ENCODE measurements around the gene P4HB. TPM values are rescaled to one million over a fixed set of nuclear protein-coding genes. Genes with fewer than 3 reads are reported as not detected.

P4HB gene
- polyA plus RNA-seq (2012; rRNA removed) = 112 and 165 TPM in 2 replicates
- 240 and 314 TPM in 2 replicates for polyA plus RNA-seq (2012; cell fraction: cytosol; rRNA removed)
- 212 and 321 TPM in 2 replicates for polyA plus RNA-seq (2012; cell fraction: nucleus; rRNA removed)

DNA sequence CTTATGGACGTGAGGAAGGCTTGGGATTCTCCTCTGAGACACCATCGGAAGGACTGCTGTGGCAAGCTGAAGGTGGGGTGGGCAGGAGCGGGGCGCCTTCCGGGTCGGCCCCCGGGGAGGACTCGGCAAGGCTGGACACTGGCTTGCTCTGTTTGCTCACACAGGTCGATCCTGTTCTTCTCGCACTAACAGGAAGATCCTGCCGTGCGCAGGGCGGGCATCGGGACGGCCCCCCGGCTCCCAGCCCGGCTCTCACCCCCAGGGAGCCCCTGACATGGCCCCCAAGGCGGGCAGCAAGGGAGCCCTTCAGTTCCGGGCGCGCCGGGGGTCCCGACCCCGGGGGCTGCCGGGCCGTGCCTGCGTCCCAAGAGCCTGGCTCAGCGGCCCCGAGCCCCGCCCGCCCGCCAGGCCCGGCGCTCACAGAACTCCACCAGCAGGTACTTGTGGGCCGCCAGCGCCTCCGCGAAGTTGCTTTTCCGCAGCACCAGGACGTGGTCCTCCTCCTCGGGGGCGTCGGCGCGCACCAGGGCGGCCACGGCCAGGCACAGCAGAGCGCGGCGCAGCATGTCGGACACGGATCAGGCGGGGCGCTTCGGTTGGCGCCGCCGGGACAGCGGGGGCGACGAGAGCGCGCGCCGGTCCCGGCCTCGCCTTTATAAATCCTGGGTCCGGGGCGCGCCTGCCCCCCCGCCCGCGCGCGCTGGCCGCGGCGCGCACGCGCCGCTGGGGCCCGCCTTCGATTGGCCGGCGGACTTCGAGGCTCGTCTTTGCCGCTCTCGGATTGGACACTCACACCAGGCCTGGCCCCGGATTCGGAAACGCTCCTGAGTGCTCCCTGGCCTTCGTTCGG lies at the start of gene P4HB:
P4HB (minus strand) TSS at position 630 of the 850 bp plus-strand sequence; CDS start at position 566, 64 bp downstream.
- peaks cover 20% of the 10 kb centered on the region for H3F3A ChIP-seq (replicated peaks; ENCODE audit: insufficient read depth)
- peaks cover 31 to 62% of the 10 kb centered on the region in 2 experiments for H3K36me3 ChIP-seq (replicated peaks in 1 of 2; ENCODE audit: control insufficient read depth in 1 of 2, insufficient read depth in 2 of 2, low read length in 1 of 2)
- no peaks in the 10 kb centered on the region for H3K9me2 ChIP-seq
- DNase-seq = peak; percentile 100
- TF ChIP-seq CHD2 (IDR thresholded peaks at IDR 0.05; ENCODE audit: low read length, partially characterized antibody) = no peak
- no peak for TF ChIP-seq FOXM1 (IDR thresholded peaks at IDR 0.05; ENCODE audit: low read depth)
- no peak for TF ChIP-seq NFIC (IDR thresholded peaks at IDR 0.05; ENCODE audit: borderline replicate concordance)
- no peak for TF ChIP-seq ZBTB33 (IDR thresholded peaks at IDR 0.05; ENCODE audit: borderline replicate concordance, low read depth)
- no peak for TF ChIP-seq MAX (IDR thresholded peaks at IDR 0.05; ENCODE audit: low read depth)
- no peak for TF ChIP-seq MEF2A (IDR thresholded peaks at IDR 0.05; ENCODE audit: borderline replicate concordance, low read depth)
- TF ChIP-seq SIN3A (IDR thresholded peaks at IDR 0.05; ENCODE audit: borderline replicate concordance, low read depth, low read length) = 0 out of 2 replicates have a peak, but pooled peaks have one; percentile 45
- TF ChIP-seq FOXJ3 (CRISPR knock-in tag; IDR thresholded peaks at IDR 0.05) = no peak
- TF ChIP-seq RCOR1 (IDR thresholded peaks at IDR 0.05; ENCODE audit: low read length) = 0 out of 2 replicates have a peak, but pooled peaks have one; percentile 7
- no peak for TF ChIP-seq FOSL2 (IDR thresholded peaks at IDR 0.05; ENCODE audit: borderline replicate concordance, low read depth)
- peak; percentile 42 for TF ChIP-seq ELF1 (IDR thresholded peaks at IDR 0.05)
- TF ChIP-seq MXI1 (IDR thresholded peaks at IDR 0.05; ENCODE audit: low read depth, low read length) = peak; percentile 41; the same call in 1 of the 2 replicates
- TF ChIP-seq TAF1 (IDR thresholded peaks at IDR 0.05; ENCODE audit: borderline replicate concordance, low read depth, low read length) = peak; percentile 76
- TF ChIP-seq IRF3 (IDR thresholded peaks at IDR 0.05; ENCODE audit: low read depth, low read length) = no peak
- no peak for TF ChIP-seq USF1 (IDR thresholded peaks at IDR 0.05; ENCODE audit: borderline replicate concordance, low read depth)
- TF ChIP-seq POLR2AphosphoS5 (IDR thresholded peaks at IDR 0.05; ENCODE audit: low read depth, low read length) = peak; percentile 94
- peak; percentile 88 for TF ChIP-seq NRF1 (IDR thresholded peaks at IDR 0.05; ENCODE audit: low read depth, low read length)
- TF ChIP-seq RFX5 (IDR thresholded peaks at IDR 0.05; ENCODE audit: low read length) = no peak
- no peak for TF ChIP-seq PBX3 (IDR thresholded peaks at IDR 0.05)
- TF ChIP-seq EP300 (IDR thresholded peaks at IDR 0.05; ENCODE audit: borderline replicate concordance in 1 of 2, low read depth in 1 of 2, low read length in 1 of 2) = no peak
- H3K27me3 ChIP-seq (ENCODE audit: insufficient read depth) = no peaks in the 10 kb centered on the region
- H3K27ac ChIP-seq (ENCODE audit: low read depth in 2 of 2, low read length in 1 of 2) = peak within 1 kb of the TSS; percentile 90 to 92
- H3K4me1 ChIP-seq (ENCODE audit: control insufficient read depth in 1 of 2, insufficient read depth in 2 of 2, low read depth in 1 of 2, low read length in 1 of 2) = peaks cover 28 to 33% of the 10 kb centered on the region in 2 experiments
- ChIA-PET POLR2A (interaction anchor here (0.6 to 2.3 kb wide), 7 partner anchors 10 to 157 kb away, joined by 3 to 16 read pairs (median 4); partner anchors contain the start of genes ALYREF, ANAPC11, ARHGDIA and MCRIP1), CTCF (interaction anchor here (0.7 to 2.0 kb wide), 10 partner anchors 9 to 127 kb away, joined by 3 to 13 read pairs (median 4); partner anchors contain the start of genes ARHGDIA and SIRT7)
- peaks cover 58% of the 10 kb centered on the region for H4K20me1 ChIP-seq (ENCODE audit: insufficient read depth)
- H3K4me2 ChIP-seq = peak within 1 kb of the TSS; percentile 99
- H3K9ac ChIP-seq = peak within 1 kb of the TSS; percentile 98
- H3K79me2 ChIP-seq (ENCODE audit: insufficient read depth) = peaks cover 94% of the 10 kb centered on the region
- WGBS (ENCODE audit: low lambda C conversion rate) = 0% methylated on average over 29 of the region's 95 CpGs
- peak within 1 kb of the TSS; percentile 52; the same call in 1 of the 2 replicates for H2AFZ ChIP-seq (ENCODE audit: low read depth)
- no peaks in the 10 kb centered on the region for H3K9me3 ChIP-seq
- peak within 1 kb of the TSS; percentile 77 to 95 for H3K4me3 ChIP-seq (ENCODE audit: low read depth in 2 of 2, low read length in 1 of 2)

All from SK-N-SH (cell line).